Ascending aorta (tissue), 2 donors: Measurements from ENCODE around the gene ZNF484. TPM values are rescaled to one million over a fixed set of nuclear protein-coding genes. Genes with fewer than 3 reads are reported as not detected.
"Not testable (repeated sequence)": the region's sequence is repeated elsewhere in the genome, so short reads cannot be mapped to it uniquely, and the experiment has no call there.

Source experiments
- DNase-seq, 2 donors: peaks; one replicate each; pipeline ENCODE4 v3.0.0-alpha.2; 2019; ENCODE audit warnings: low spot score in 2 of 2
- H3K27ac ChIP-seq, 2 donors: fragments of 200-600 bp; sonication (generic); one replicate each; pipeline ENCODE4 v1.5.1; 2016 to 2017; ENCODE audit warnings: mild to moderate bottlenecking in 1 of 2
- H3K27me3 ChIP-seq: fragments of 200-600 bp; sonication (generic); one replicate; pipeline ENCODE4 v1.5.1; 2017
- H3K36me3 ChIP-seq, 2 donors: fragments of 200-600 bp; sonication (generic); one replicate each; pipeline ENCODE4 v1.5.1; 2016
- H3K4me1 ChIP-seq, 2 donors: fragments of 200-600 bp; sonication (generic); one replicate each; pipeline ENCODE4 v1.5.1; 2016 to 2017; ENCODE audit warnings: mild to moderate bottlenecking in 1 of 2
- H3K4me3 ChIP-seq, 2 donors: fragments of 200-600 bp; sonication (generic); one replicate each; pipeline ENCODE4 v1.5.1; 2016 to 2017; ENCODE audit warnings: mild to moderate bottlenecking in 1 of 2
- H3K9me3 ChIP-seq, 2 donors: fragments of 200-600 bp; sonication (generic); one replicate each; pipeline ENCODE4 v1.5.1; 2016
- intact Hi-C: fragments of 100-400 bp; cut with DNase I; formaldehyde crosslinking; loops from one replicate; pipeline ENCODE4 v1.15.1; 2023
- total RNA-seq: library from RNA; depleted of rRNA; stranded (reverse); fragments of >200 nt; gene quantifications from one replicate; pipeline ENCODE4 v1.1.0, GENCODE V29; 2016
- TF ChIP-seq, protein P1 (sequence below), 3 experiments: fragments of 200-600 bp in 2 of 3; fragments of 450-650 bp in 1 of 3; sonication (generic) in 2 of 3; IDR thresholded peaks; one replicate each; pipeline ENCODE4 v1.5.1; 2016 to 2019; ENCODE audit warnings: antibody characterized with exemption in 3 of 3, mild to moderate bottlenecking in 1 of 3, moderate library complexity in 1 of 3

The ZNF484 gene
- total RNA-seq, 1 donor from 2014 or later, result 16.9 TPM

DNA sequence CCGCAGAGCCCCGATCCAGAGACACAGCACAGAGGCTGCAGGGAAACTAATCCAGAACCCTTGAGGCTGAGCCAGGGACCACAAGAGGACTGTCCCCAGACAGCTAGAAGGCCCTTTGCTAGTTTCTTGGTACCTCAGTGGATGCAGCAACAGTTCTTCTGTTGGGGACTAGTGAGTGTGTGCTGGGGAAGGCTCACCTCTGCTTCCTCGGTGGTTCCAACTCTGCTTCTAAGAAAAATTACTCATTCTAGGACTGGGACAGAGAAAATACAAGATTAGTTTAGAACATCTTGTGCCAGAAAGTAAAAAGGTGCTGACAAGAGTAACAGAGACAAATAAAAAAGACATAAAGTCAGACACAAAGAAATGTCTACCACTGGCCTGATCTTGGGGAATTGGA lies 19.5 kb upstream of the ZNF484 start:
- Histone ChIP-seq H3K9me3 (no peaks in the 10 kb centered on the region), H3K36me3 (no peaks in the 10 kb centered on the region), H3K4me1 (no peaks in the 10 kb centered on the region)

DNA sequence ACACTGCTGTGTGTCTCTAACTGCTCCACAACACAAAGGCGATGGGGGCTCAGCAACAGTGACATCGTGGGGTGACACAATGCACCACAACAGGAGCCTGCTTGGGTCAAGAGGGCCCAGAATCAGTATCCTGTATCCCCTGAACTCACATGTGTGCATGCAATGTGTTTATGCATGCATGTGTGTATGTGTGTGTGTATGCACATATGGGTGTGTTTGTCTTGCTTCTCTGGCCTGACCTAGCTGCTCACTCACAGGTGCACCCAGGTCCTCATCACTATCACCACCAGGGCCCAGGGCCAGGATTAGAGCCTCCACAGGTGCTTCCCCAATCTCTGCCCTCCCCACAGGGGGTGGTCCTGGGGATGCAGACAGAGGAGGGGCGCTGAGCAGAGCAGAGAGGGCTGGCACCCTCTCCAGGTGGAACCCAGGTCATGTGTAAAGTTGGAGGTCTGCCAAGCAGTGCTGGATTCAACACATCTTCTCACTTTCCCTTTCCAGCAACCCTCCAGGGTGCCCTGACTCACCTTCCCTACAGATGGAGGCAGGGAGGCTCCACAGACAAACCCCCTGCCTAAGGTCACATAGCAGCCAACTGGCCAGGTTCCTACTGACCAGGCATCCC lies 18.1 kb upstream of the ZNF484 start:
- no peaks in the 10 kb centered on the region for H3K27me3 ChIP-seq
- intact Hi-C loops, result no loop called here
- TF ChIP-seq, protein P1, sequence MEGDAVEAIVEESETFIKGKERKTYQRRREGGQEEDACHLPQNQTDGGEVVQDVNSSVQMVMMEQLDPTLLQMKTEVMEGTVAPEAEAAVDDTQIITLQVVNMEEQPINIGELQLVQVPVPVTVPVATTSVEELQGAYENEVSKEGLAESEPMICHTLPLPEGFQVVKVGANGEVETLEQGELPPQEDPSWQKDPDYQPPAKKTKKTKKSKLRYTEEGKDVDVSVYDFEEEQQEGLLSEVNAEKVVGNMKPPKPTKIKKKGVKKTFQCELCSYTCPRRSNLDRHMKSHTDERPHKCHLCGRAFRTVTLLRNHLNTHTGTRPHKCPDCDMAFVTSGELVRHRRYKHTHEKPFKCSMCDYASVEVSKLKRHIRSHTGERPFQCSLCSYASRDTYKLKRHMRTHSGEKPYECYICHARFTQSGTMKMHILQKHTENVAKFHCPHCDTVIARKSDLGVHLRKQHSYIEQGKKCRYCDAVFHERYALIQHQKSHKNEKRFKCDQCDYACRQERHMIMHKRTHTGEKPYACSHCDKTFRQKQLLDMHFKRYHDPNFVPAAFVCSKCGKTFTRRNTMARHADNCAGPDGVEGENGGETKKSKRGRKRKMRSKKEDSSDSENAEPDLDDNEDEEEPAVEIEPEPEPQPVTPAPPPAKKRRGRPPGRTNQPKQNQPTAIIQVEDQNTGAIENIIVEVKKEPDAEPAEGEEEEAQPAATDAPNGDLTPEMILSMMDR (IDR thresholded peaks at IDR 0.05), result no peak
- H3K27ac ChIP-seq, result no peak overlapping the region
- no peak for DNase-seq
- H3K9me3 ChIP-seq, result no peaks in the 10 kb centered on the region
- no peak overlapping the region for H3K4me3 ChIP-seq
- no peaks in the 10 kb centered on the region for H3K36me3 ChIP-seq
- H3K4me1 ChIP-seq, result no peaks in the 10 kb centered on the region

More for the DNA sequence above, 19.5 kb upstream of the ZNF484 start:
- H3K4me3 ChIP-seq, result no peak overlapping the region
- no peaks in the 10 kb centered on the region for H3K27me3 ChIP-seq
- TF ChIP-seq, protein P1 (IDR thresholded peaks at IDR 0.05), result no peak
- no peak overlapping the region for H3K27ac ChIP-seq
- intact Hi-C loops, result no loop called here
- no peak for DNase-seq

DNA sequence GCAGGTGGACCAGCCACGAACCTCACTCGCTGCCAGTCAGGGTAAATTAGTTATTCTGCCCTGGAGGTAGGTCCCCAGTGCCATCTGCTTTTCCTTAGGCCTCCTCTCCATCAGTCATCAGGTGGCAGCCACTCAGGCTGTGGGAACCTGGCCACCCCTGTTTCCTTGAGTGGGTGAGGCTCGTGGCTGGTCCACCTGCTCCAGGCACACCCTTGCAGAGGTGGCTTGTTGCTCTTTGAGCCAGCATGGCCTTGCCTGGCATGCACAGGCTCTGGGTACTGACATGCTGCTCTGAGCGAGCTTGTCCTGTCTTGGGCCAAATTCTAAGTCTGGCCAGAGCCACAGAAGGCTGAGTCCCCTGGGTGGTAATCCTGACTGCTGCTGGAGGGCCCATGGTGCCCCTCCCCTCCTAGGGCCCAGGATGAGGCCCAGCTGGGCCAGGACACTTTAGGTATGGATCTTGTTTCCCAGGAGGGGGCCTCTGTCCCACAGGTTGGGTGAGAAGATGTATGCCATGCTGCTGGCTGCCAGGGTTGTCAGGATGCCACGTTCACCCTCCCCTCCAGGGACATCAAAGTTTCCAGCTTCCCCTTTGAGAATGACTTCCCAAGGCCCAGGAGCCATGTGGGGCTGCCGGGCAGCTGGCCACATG lies 17.0 kb upstream of the ZNF484 start:
- intact Hi-C loops, result no loop called here
- Histone ChIP-seq H3K4me1 (no peaks in the 10 kb centered on the region), H3K27me3 (no peaks in the 10 kb centered on the region), H3K9me3 (no peaks in the 10 kb centered on the region), H3K36me3 (no peaks in the 10 kb centered on the region), H3K27ac (no peak overlapping the region), H3K4me3 (no peak overlapping the region)
- TF ChIP-seq, protein P1 (IDR thresholded peaks at IDR 0.05), result no peak
- no peak for DNase-seq

DNA sequence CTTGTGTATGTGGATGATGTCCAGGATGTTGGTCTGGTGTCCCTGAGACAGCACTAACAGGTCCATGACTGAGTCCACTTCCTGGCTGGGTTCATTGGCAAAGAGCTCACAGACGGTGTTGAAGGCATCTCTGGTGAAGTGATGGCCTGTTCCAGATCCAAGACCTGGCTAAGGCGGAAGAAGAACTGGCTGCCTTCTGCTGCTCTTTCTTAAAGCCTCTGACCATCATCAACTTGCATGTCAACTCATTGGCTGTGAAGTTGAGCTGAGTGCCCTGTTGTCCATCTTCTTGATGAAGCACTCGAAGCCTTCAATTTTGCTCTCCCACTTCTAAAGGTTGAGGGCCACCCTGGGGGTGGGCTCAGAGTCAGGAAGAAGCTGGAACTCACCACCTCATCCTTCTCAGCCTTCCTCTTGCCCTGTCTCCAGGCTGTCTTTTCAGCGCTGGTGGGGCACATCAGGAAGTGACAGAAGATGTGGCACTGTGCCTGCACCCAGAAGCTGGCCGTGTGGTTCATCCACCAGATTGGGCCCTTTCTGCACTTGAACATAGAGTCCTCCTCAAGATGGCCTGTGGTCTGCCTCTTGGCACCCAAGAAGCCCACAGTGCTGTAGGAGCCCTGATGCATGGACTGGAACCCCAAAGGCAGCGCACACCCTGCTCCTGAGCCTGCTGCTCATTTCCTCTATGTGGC lies 16.2 kb upstream of the ZNF484 start:
- H3K27ac ChIP-seq, DNase-seq, intact Hi-C loops, H3K27me3 ChIP-seq, H3K4me3 ChIP-seq, H3K4me1 ChIP-seq, H3K36me3 ChIP-seq, H3K9me3 ChIP-seq: not testable (repeated sequence)

DNA sequence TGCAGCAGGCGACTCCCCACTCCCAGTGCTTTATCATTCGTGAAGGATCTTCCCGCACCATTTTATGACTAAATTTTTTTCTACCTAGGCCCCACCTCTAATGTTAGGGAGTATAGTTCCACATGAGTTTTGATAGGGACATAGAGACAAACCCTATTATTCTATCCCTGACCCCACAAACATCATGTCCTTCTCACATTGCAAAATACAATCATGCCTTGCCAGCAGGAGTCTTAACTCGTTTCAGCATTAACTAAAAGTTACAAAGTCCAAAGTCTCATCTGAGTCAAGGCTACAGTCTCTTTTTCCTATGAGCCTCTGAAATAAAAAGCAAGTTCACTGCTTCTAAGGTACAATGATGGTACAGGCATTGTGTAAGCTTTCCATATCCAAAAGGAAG lies 14.4 kb upstream of the ZNF484 start:
- H3K4me1 ChIP-seq, H3K27ac ChIP-seq, H3K36me3 ChIP-seq, H3K9me3 ChIP-seq, intact Hi-C loops, H3K27me3 ChIP-seq, DNase-seq, H3K4me3 ChIP-seq: not testable (repeated sequence)

DNA sequence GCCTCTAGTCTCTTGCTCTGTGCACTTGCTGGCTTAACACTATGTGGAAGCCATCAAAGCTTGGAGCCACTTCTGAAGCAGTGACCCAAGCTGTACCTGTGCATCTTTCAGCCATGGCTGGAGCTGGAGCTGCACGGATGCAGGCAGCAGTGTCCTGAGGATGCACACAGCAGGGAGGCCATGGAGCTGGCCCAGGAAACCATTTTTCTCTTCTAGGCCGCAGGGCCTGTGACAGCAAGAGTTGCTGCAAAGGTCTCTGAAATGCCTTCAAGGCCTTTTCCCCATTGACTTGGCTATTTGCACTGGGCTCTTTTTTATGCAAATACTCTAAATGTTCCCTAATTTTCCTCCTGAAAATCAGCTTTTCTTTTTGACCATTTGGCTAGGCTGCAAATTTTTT lies 12.9 kb upstream of the ZNF484 start:
- intact Hi-C loops, result no loop called here
- Histone ChIP-seq H3K27me3 (no peaks in the 10 kb centered on the region), H3K4me1 (no peaks in the 10 kb centered on the region), H3K36me3 (no peaks in the 10 kb centered on the region), H3K4me3 (no peak overlapping the region), H3K9me3 (no peaks in the 10 kb centered on the region), H3K27ac (no peak overlapping the region)
- TF ChIP-seq, protein P1 (IDR thresholded peaks at IDR 0.05), result no peak
- no peak for DNase-seq
